ENCODE measurements around the gene CHCHD10.

CHCHD10 gene

DNA sequence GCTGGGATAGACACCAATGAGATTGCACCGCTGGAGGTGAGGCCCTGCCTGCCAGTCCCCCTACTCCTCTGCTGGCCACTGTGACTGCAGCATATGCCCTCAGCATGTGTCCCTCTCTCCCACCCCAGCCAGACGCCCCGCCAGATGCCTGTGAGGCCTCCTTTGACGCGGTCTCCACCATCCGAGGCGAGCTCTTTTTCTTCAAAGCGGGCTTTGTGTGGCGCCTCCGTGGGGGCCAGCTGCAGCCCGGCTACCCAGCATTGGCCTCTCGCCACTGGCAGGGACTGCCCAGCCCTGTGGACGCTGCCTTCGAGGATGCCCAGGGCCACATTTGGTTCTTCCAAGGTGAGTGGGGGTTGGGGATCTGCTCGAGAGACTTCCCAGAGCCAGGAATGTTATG, 13.3 kb upstream of the CHCHD10 start:
- Mint-ChIP-seq H3K27ac (no peak overlapping the region), H3K9me3 (ENCODE audit: low read depth) (no peaks in the 10 kb centered on the region), H3K36me3 (no peaks in the 10 kb centered on the region)

DNA sequence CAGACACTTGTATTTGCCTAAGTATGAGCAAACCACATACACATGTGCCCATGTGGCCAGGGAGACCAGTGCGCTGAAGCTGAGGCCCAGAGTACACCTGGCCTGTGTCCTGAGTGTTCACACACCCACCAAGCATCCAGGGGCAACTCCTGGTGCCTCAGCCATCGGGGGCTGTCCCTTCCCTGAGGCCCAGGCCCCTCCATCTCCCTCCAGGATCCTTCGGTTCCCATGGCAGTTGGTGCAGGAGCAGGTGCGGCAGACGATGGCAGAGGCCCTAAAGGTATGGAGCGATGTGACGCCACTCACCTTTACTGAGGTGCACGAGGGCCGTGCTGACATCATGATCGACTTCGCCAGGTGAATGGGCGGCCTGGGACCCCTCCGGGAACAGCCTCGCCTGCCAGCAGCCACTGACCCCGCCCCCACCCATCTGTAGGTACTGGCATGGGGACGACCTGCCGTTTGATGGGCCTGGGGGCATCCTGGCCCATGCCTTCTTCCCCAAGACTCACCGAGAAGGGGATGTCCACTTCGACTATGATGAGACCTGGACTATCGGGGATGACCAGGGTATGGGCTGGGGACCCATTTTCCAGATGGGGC, 12.5 kb upstream of the CHCHD10 start:
- Mint-ChIP-seq H3K36me3 (no peaks in the 10 kb centered on the region), H3K27me3 (no peaks in the 10 kb centered on the region), H3K4me3 (no peak overlapping the region), H3K27ac (no peak overlapping the region), H3K9me3 (ENCODE audit: low read depth) (no peaks in the 10 kb centered on the region), H3K4me1 (ENCODE audit: low read depth) (peaks cover 10% of the 10 kb centered on the region)

More for the DNA sequence above, 13.3 kb upstream of the CHCHD10 start:
- Mint-ChIP-seq H3K27me3 (no peaks in the 10 kb centered on the region), H3K4me1 (ENCODE audit: low read depth) (peaks cover 13% of the 10 kb centered on the region), H3K4me3 (no peak overlapping the region)

DNA sequence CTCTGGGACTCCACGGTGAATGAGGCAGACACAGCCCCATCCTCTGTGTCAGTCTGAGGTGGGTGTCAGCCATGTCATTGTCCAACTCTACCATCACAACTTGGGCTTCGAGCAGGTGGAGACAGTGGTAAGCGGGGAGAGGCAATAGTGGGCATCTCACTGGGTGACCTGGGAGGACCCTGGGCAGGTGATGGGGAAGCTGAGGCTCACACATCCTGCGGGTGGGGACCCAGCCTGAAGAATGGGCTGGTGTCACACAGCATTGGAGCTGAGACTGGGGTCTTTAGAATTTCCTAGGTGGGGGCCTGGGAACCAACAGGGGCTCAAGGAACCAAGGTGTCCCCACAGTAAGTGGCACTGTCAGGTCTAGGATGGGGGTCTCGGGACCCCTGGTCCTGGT, 12.0 kb upstream of the CHCHD10 start:
- Mint-ChIP-seq H3K27ac (no peak overlapping the region), H3K9me3 (ENCODE audit: low read depth) (no peaks in the 10 kb centered on the region), H3K4me1 (ENCODE audit: low read depth) (peaks cover 10% of the 10 kb centered on the region)

DNA sequence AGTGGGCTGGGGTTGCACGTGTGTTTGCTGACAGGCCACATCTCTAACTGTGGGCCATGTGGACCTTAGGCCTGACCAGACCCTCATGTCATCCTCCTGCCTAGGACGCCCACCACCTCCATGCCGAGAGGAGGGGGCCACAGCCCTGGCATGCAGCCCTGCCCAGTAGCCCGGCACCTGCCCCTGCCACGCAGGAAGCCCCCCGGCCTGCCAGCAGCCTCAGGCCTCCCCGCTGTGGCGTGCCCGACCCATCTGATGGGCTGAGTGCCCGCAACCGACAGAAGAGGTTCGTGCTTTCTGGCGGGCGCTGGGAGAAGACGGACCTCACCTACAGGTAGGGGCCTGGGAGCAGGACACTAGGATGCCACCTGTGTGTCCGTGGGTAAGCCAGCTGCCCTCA, 11.3 kb upstream of the CHCHD10 start:
- Mint-ChIP-seq H3K4me1 (ENCODE audit: low read depth) (peaks cover 4% of the 10 kb centered on the region), H3K27me3 (no peaks in the 10 kb centered on the region), H3K4me3 (no peak overlapping the region), H3K36me3 (no peaks in the 10 kb centered on the region), H3K9me3 (ENCODE audit: low read depth) (no peaks in the 10 kb centered on the region), H3K27ac (no peak overlapping the region)

More for the DNA sequence above, 12.0 kb upstream of the CHCHD10 start:
- H3K27me3 Mint-ChIP-seq = no peaks in the 10 kb centered on the region
- H3K4me3 Mint-ChIP-seq = no peak overlapping the region
- H3K36me3 Mint-ChIP-seq = no peaks in the 10 kb centered on the region

DNA sequence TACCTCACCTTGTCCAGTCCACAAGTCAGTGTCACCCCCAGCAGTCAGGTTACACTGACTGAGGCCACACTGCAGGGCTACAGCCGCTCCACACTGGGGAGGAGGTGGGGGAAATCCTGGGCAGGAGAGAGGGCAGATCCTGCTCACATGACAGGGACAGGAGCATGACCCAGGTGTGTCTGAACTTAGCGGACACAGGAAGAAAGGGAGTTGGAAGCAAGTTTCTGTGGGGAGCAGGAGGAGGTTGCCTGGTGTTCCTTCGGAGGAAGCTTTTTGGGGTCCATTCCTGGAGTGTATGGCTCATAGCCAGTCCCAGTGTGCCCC, 10.8 kb upstream of the CHCHD10 start:
- Mint-ChIP-seq H3K4me1 (ENCODE audit: low read depth) (peaks cover 1% of the 10 kb centered on the region), H3K36me3 (no peaks in the 10 kb centered on the region), H3K4me3 (no peak overlapping the region), H3K27ac (no peak overlapping the region), H3K9me3 (ENCODE audit: low read depth) (no peaks in the 10 kb centered on the region), H3K27me3 (no peaks in the 10 kb centered on the region)

DNA sequence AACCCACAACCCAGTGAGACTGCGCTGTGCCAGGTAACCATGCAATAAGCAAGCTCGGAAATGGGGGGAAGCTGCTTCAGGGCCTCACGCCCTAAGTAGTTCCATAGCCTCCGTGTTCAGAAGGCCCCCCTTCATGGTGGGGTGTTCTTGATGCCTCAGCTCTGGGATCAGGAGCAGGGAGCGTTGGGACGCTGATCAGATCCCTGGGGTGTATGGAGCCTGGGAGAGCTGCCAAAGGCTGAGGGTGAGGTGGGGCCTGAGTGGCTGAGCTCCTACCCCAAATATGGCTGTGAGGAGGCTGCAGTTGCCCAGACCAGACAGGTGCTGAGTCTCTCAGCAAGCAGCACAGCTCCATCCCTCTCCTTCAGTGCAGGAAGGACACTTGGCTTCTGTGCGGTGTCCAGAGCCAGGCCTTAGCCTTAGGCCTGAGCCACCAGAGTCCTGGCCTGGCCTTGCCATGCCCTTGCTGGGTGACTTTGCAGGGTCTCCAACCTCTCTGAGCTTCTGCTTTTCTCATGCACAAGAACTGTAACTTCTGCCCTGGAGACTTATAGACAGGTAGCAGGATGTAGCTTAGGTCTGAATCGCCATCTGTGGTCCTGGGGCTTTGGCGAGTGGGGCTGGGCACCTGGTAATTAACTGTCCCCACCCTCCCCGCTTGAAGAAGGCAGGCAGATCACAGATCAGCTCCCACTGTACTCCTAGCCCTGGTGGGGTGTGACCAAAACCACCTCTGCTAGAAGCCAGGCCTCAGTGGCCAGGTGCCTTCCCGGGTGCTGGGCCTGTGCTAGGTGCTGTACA, 10.2 kb upstream of the CHCHD10 start:
- Mint-ChIP-seq H3K27me3 (no peaks in the 10 kb centered on the region), H3K36me3 (no peaks in the 10 kb centered on the region), H3K4me3 (no peak overlapping the region), H3K4me1 (ENCODE audit: low read depth) (peaks cover 5% of the 10 kb centered on the region), H3K9me3 (ENCODE audit: low read depth) (no peaks in the 10 kb centered on the region), H3K27ac (no peak overlapping the region)

DNA sequence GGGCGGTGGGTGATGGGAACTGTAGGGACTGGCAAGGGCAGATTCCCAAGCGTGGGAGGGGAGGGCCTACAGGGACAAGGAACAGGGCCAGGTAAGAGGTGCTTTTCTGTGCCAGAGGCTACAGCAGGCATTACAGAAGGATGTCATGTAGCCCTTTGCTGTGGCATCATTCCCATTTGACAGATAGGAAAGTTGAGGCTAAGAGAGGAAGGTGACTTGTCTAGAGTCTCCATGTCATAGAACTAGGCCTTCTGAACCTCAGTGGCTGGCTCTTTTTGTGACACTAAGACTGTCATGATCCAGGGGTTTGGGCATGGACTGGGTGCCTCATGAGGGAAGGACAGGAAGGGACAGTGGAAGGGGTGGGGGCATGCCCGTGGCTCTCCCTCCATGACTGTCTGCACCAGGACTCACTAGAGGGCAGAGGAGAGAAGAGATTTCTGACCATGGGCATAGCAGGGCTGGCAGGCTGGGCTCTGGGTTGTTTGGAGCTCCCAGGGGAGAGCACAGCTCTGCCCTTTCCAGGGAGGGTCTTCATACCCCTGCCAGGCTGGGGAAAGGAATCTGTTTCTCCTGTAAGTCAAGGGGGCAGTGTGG, 8.1 kb upstream of the CHCHD10 start:
- Mint-ChIP-seq H3K36me3 (no peaks in the 10 kb centered on the region), H3K27ac (no peak overlapping the region), H3K4me1 (ENCODE audit: low read depth) (peaks cover 15% of the 10 kb centered on the region), H3K27me3 (no peaks in the 10 kb centered on the region), H3K9me3 (ENCODE audit: low read depth) (no peaks in the 10 kb centered on the region), H3K4me3 (no peak overlapping the region)

DNA sequence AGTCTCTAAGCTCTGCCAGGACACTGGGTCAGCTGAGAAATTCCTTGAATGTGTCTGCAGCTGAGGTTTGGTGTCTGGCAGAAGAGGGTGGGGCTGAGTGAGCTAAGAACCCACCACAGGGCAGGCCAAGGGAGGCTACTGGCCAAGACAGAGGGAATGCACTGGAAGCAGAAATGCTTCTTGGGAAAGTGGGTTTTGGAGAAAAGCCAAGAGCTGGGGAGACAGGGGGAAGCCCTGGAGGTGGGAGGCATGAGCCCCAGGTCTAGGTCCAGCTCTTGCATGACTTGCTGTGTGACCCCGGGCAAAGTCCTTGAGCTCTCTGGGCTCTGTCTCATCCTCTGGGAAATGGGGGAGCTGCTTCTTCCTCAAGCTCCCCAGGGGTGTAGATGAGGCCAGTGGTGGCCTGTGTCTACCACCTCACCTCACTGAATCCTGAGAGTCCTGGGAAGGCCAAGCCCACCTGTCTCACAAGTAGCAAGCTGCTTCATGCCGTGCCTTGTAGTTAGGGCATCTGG, 7.2 kb upstream of the CHCHD10 start:
- peak overlapping the region; percentile 44 for H3K4me3 Mint-ChIP-seq
- H3K4me1 Mint-ChIP-seq (ENCODE audit: low read depth) = peaks cover 15% of the 10 kb centered on the region
- H3K9me3 Mint-ChIP-seq (ENCODE audit: low read depth) = no peaks in the 10 kb centered on the region
- H3K36me3 Mint-ChIP-seq = no peaks in the 10 kb centered on the region
- H3K27me3 Mint-ChIP-seq = no peaks in the 10 kb centered on the region
- H3K27ac Mint-ChIP-seq = no peak overlapping the region

DNA sequence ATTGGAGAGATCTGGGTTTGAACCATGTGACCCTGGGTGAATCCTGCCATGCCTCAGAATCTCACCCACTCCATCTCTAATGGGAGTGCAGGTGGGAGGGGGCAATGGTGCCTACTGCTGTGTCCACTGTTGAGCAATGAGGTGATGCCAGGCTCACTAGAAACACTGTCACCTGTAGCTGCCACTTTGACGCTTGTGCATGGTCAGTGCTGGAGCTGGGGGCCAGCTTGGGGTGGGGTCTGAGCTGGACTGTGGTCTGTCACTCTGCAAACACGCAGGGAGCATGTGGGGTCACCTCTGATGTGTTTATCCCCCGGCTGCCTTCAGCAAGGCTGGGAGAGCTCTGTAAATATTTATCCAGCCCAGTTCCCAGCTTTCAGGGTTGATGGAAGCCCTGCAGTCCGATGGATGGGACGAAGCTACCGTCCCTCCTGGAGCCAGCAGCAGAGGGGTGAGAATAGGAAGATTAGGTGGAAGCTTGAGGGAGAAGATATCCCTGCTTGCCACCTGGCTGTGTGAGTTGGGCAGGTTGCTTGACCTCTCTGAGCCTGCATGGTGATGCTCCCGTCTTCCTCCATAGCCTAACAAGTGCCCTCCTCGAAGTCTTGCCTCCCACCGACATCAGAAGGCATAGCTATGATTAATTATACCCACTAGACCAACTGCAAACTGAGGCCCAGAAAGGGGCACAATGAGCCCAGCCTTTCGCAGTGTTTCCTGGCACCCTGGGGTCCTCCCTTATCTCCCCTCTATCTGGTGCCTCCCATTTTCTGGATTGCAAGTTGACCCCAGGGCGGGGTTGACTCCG, 6.5 kb upstream of the CHCHD10 start:
- Mint-ChIP-seq H3K27ac (no peak overlapping the region), H3K4me3 (peak overlapping the region; percentile 44), H3K36me3 (no peaks in the 10 kb centered on the region), H3K4me1 (ENCODE audit: low read depth) (peaks cover 17% of the 10 kb centered on the region), H3K27me3 (no peaks in the 10 kb centered on the region), H3K9me3 (ENCODE audit: low read depth) (no peaks in the 10 kb centered on the region)

DNA sequence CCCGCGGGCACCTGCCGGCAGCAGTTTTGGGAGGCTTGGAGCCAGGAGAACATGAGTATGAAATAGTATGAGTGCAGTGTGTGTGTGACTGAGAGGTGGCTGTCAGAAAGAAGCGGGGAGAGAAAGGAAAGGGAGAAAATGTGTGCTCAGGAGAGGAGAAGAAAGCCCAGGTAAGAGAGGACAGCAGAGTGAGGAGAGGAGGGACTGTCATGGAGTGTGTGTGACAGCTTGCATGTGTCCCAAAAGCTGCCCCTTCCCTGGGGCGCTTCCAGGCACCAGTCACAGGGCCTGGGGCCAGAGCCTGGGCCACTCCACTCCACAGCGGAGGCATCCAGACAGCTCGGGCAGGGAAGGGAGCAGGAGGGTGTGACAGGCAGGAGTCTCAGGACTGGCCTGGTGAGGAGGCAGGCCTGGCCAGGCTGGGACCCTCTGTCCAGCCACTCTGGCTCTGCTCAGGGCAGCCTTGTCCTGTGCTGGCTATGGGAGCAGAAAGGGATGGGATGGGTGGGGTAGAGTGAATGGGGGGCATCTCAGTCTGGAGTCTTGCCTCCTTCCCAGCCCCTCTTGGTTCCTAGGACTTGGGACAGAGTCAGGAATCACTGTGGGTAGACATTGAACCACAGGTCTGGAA, 5.8 kb upstream of the CHCHD10 start:
- H3K4me3 Mint-ChIP-seq = peak overlapping the region; percentile 75
- no peaks in the 10 kb centered on the region for H3K27me3 Mint-ChIP-seq
- H3K27ac Mint-ChIP-seq = peak overlapping the region; percentile 3
- H3K4me1 Mint-ChIP-seq (ENCODE audit: low read depth) = peaks cover 17% of the 10 kb centered on the region
- H3K9me3 Mint-ChIP-seq (ENCODE audit: low read depth) = no peaks in the 10 kb centered on the region
- no peaks in the 10 kb centered on the region for H3K36me3 Mint-ChIP-seq

DNA sequence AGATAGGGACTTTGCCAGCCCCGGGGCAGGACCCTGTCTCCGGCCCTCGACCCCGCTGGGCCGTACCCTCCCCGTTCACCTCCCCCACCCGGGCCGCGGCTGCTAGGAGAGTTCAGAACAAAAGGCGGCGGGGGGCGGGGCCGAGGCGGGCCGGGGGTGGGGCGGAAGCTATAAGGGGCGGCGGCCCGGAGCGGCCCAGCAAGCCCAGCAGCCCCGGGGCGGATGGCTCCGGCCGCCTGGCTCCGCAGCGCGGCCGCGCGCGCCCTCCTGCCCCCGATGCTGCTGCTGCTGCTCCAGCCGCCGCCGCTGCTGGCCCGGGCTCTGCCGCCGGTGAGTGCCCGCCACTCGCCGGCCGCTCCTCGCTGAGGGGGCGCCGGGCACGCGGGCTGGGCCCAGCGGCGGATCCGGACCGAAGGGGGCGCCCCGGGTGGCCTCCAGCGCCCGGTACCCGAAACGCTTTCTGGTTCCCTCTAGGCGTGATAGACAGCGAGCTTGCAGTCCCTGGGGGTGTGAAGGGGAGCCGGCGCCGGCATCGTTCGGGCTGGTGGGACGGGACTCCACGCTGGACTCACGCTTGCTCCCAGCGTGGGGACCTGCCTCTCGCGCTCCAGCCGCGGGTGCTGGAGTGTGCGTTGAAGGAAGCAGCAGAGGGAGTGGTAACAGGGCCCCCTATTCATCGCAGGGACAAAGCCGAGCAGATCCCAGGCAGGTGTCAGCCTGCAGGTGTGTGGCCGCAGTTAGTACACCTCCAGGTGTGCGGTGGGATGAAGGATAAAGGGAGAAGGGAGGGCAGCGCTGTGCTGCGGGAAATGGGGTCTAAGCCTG, 5.1 kb upstream of the CHCHD10 start, which contains the start of gene MMP11:
MMP11 (plus strand) TSS at position 201 of the 825 bp plus-strand sequence; CDS start at position 223, 22 bp downstream.
- Mint-ChIP-seq H3K4me1 (ENCODE audit: low read depth) (peaks cover 17% of the 10 kb centered on the region), H3K4me3 (peak within 1 kb of the TSS; percentile 75), H3K36me3 (no peaks in the 10 kb centered on the region), H3K27me3 (no peaks in the 10 kb centered on the region), H3K27ac (peak within 1 kb of the TSS; percentile 3), H3K9me3 (ENCODE audit: low read depth) (no peaks in the 10 kb centered on the region)

DNA sequence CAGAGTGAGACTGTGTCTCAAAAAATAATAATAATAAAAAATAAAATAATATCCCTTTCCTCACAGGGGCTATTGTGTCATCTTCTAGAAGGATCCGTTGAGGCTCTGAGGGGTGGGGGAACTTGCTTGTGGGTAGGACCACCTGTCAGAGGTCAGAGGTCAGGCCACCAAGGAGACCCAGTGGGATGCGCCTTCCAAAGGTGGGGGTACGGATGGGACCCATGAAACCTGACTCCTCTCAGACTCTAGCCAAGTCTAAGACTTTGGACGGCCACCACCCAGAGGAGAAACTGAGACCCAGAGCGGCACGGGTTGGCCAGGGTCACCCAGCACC, 4.5 kb upstream of the CHCHD10 start:
- H3K27ac Mint-ChIP-seq = no peak overlapping the region
- no peaks in the 10 kb centered on the region for H3K9me3 Mint-ChIP-seq (ENCODE audit: low read depth)
- H3K27me3 Mint-ChIP-seq = no peaks in the 10 kb centered on the region
- H3K4me1 Mint-ChIP-seq (ENCODE audit: low read depth) = peaks cover 17% of the 10 kb centered on the region
- no peaks in the 10 kb centered on the region for H3K36me3 Mint-ChIP-seq
- H3K4me3 Mint-ChIP-seq = peak overlapping the region; percentile 75

DNA sequence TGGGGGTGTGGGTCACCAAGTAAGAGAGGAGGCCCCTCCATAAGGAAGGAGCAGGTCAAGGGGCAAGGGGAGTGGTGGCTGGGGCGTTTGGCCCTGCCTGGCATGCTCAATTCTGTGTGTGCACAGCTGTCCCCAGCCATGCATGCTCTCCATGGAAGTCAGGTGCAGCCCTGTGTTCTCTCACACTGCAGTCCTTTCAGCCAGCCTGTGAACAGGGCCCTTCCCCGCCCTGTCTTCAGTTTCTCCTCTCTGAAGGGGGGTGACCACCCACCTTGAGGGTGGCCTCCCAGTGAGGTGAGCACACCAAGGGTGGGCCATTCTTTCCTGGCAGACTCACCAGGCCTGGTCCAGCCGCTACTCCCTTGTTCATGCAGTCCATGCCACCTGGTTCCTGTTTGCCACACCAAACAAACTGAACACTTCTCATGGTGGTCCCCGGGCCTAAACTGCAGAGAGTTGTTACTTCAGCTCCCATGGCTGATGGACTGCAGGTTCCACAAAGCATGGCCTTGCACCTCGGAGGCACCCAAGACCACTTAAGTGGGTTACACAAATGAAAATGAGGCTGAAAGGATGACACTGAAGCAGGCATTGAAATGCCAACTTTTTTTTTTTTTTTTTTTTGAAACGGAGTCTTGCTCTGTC, 1.7 kb upstream of the CHCHD10 start:
- Mint-ChIP-seq H3K27ac (no peak overlapping the region), H3K4me3 (peak overlapping the region; percentile 38), H3K36me3 (no peaks in the 10 kb centered on the region), H3K27me3 (no peaks in the 10 kb centered on the region), H3K4me1 (ENCODE audit: low read depth) (peaks cover 38% of the 10 kb centered on the region), H3K9me3 (ENCODE audit: low read depth) (no peaks in the 10 kb centered on the region)

Measured in activated naive CD8-positive, alpha-beta T cell (primary cell).